Esophagus muscularis mucosa (tissue), 4 donors: ENCODE results near the gene SLAIN1. TPM values are rescaled to one million over a fixed set of nuclear protein-coding genes. Genes with fewer than 3 reads are reported as not detected.
A peak's percentile ranks its signal among the peaks of the same experiment; 100 is the strongest.

ENCODE experiments used
- DNase-seq: peaks from one replicate; pipeline ENCODE4 v3.0.0-alpha.2; 2017; ENCODE audit errors: extremely low spot score
- H3K27ac ChIP-seq, 4 donors: fragments of 200-600 bp; sonication (generic); replicated peaks in 1 of 4; 1 replicate in 3 of 4; 2 replicates in 1 of 4; pipeline ENCODE4 v1.5.1; 2016 to 2019; ENCODE audit warnings: mild to moderate bottlenecking in 1 of 4
- H3K27me3 ChIP-seq, 4 donors: fragments of 200-600 bp; sonication (generic); one replicate each; pipeline versions ENCODE4 v1.5.1 to v1.6.0; 2016 to 2019
- H3K36me3 ChIP-seq, 4 donors: fragments of 200-600 bp; sonication (generic); one replicate each; pipeline ENCODE4 v1.5.1; 2016 to 2019
- H3K4me1 ChIP-seq, 4 donors: fragments of 200-600 bp; sonication (generic); one replicate each; pipeline ENCODE4 v1.5.1; 2016 to 2019
- H3K4me3 ChIP-seq, 4 donors: fragments of 200-600 bp; sonication (generic); 1 replicate in 2 of 4; 2 replicates in 2 of 4; pipeline ENCODE4 v1.5.1; 2016 to 2019; ENCODE audit warnings: mild to moderate bottlenecking in 4 of 4, moderate library complexity in 1 of 4
- H3K9me3 ChIP-seq, 4 donors: fragments of 200-600 bp; sonication (generic); 1 replicate in 3 of 4; 2 replicates in 1 of 4; pipeline ENCODE4 v1.5.1; 2016 to 2019
- EP300 ChIP-seq: sonication (generic); formaldehyde crosslinking; IDR thresholded peaks from one replicate; pipeline ENCODE4 v1.6.1; 2017; ENCODE audit warnings: antibody characterized with exemption
- POLR2A ChIP-seq: fragments of 450-650 bp; IDR thresholded peaks from one replicate; pipeline ENCODE4 v1.6.1; 2017; ENCODE audit warnings: antibody characterized with exemption, moderate library complexity, mild to moderate bottlenecking, low read depth
- POLR2AphosphoS5 ChIP-seq, 2 donors: sonication (generic); formaldehyde crosslinking; IDR thresholded peaks; one replicate each; pipeline ENCODE4 v1.6.1; 2017; ENCODE audit warnings: antibody characterized with exemption in 2 of 2
- WGBS: methylation state at CpG from one replicate; pipeline ENCODE4 v1.1.5; 2018; 5-methylcytosine and 5-hydroxymethylcytosine counted together
- intact Hi-C: fragments of 100-400 bp; cut with DNase I; formaldehyde crosslinking; loops from one replicate; pipeline ENCODE4 v1.15.1; 2023
- total RNA-seq, 4 donors: library from RNA; depleted of rRNA; stranded (reverse); fragments of >200 nt; gene quantifications; one replicate each; pipeline versions ENCODE4 v1.1.0 to v1.2.1, GENCODE V29; 2016
- TF ChIP-seq, protein P1 (sequence below), 3 experiments: fragments of 200-600 bp in 2 of 3; fragments of 450-650 bp in 1 of 3; sonication (generic) in 2 of 3; IDR thresholded peaks; one replicate each; pipeline ENCODE4 v1.5.1; 2017 to 2019; ENCODE audit warnings: antibody characterized with exemption in 3 of 3, mild to moderate bottlenecking in 2 of 3, moderate library complexity in 1 of 3

The SLAIN1 gene
- total RNA-seq, 4 donors from 2014 or later, result 7.1 to 12.3 (median 9.7) TPM

- Histone ChIP-seq H3K36me3 (no peaks in the 10 kb centered on the region), H3K4me1 (peaks cover 2 to 26% (median 21%) of the 10 kb centered on the region in 4 donors), H3K27me3 (peaks cover 0 to 8% (median 0%) of the 10 kb centered on the region in 4 donors), H3K4me3 (no peak overlapping the region), H3K9me3 (no peaks in the 10 kb centered on the region), H3K27ac (no peak overlapping the region)
- no peak for DNase-seq
- intact Hi-C loops, result loop anchor here (10.0 kb wide), 1 partner anchor 369 kb away; the partner anchor contains the start of gene MYCBP2
- WGBS, result 84% methylated on average over 2 of the region's 2 CpGs
- TF ChIP-seq, protein P1, sequence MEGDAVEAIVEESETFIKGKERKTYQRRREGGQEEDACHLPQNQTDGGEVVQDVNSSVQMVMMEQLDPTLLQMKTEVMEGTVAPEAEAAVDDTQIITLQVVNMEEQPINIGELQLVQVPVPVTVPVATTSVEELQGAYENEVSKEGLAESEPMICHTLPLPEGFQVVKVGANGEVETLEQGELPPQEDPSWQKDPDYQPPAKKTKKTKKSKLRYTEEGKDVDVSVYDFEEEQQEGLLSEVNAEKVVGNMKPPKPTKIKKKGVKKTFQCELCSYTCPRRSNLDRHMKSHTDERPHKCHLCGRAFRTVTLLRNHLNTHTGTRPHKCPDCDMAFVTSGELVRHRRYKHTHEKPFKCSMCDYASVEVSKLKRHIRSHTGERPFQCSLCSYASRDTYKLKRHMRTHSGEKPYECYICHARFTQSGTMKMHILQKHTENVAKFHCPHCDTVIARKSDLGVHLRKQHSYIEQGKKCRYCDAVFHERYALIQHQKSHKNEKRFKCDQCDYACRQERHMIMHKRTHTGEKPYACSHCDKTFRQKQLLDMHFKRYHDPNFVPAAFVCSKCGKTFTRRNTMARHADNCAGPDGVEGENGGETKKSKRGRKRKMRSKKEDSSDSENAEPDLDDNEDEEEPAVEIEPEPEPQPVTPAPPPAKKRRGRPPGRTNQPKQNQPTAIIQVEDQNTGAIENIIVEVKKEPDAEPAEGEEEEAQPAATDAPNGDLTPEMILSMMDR (IDR thresholded peaks at IDR 0.05), result no peak
- TF ChIP-seq POLR2AphosphoS5 (IDR thresholded peaks at IDR 0.05) (no peak), EP300 (no peak), POLR2A (no peak)
Observed at GRCh38 chr13:77693449-77693940, 4.0 kb upstream of the SLAIN1 start.

- Histone ChIP-seq H3K9me3 (no peaks in the 10 kb centered on the region), H3K27me3 (peaks cover 0 to 10% (median 0%) of the 10 kb centered on the region in 4 donors), H3K4me3 (peak overlapping the region; percentile 1 to 85 (median 74)), H3K4me1 (peaks cover 15 to 40% (median 33%) of the 10 kb centered on the region in 4 donors), H3K27ac (peak overlapping the region in 2 of 4 donors; percentile 68 to 73), H3K36me3 (no peaks in the 10 kb centered on the region)
- TF ChIP-seq EP300 (no peak), POLR2A (no peak), POLR2AphosphoS5 (IDR thresholded peaks at IDR 0.05) (no peak)
- TF ChIP-seq, protein P1 (IDR thresholded peaks at IDR 0.05), result no peak
- WGBS, result 22% methylated on average over 9 of the region's 9 CpGs
- DNase-seq, result no peak
- intact Hi-C loops, result loop anchor here (10.0 kb wide), 1 partner anchor 371 kb away; the partner anchor contains the start of gene MYCBP2
Observed at GRCh38 chr13:77696006-77696878, 1.2 kb upstream of the SLAIN1 start.

- peaks cover 15 to 40% (median 33%) of the 10 kb centered on the region in 4 donors for H3K4me1 ChIP-seq
- TF ChIP-seq POLR2A (no peak), EP300 (no peak), POLR2AphosphoS5 (IDR thresholded peaks at IDR 0.05) (no peak)
- TF ChIP-seq, protein P1 (IDR thresholded peaks at IDR 0.05), result no peak
- WGBS, result 41% methylated on average over 3 of the region's 3 CpGs
- peak overlapping the region; percentile 56 to 75 (median 70) for H3K27ac ChIP-seq
- no peak for DNase-seq
- H3K9me3 ChIP-seq, result no peaks in the 10 kb centered on the region
- H3K36me3 ChIP-seq, result no peaks in the 10 kb centered on the region
- H3K4me3 ChIP-seq, result peak overlapping the region; percentile 70 to 85 (median 82)
- peaks cover 0 to 10% (median 0%) of the 10 kb centered on the region in 4 donors for H3K27me3 ChIP-seq
- intact Hi-C loops, result loop anchor here (10.0 kb wide), 1 partner anchor 372 kb away; the partner anchor contains the start of gene MYCBP2
Observed at GRCh38 chr13:77696879-77697216, 639 bp upstream of the SLAIN1 start.

GRCh38 chr13:77698201-77699058, 943 bp downstream of the SLAIN1 start:
- H3K27me3 ChIP-seq, result peaks cover 0 to 10% (median 0%) of the 10 kb centered on the region in 4 donors
- no peak for DNase-seq
- H3K4me3 ChIP-seq, result peak overlapping the region; percentile 70 to 85 (median 82)
- intact Hi-C loops, result loop anchor here (10.0 kb wide), 1 partner anchor 374 kb away; the partner anchor contains the start of gene MYCBP2
- H3K9me3 ChIP-seq, result no peaks in the 10 kb centered on the region
- H3K36me3 ChIP-seq, result no peaks in the 10 kb centered on the region
- TF ChIP-seq, protein P1 (IDR thresholded peaks at IDR 0.05), result no peak
- peak in 1 of 2 donors; percentile 16 for TF ChIP-seq POLR2AphosphoS5 (IDR thresholded peaks at IDR 0.05)
- TF ChIP-seq POLR2A, result no peak
- no peak for TF ChIP-seq EP300
- 0% methylated on average over 16 of the region's 75 CpGs for WGBS
- H3K4me1 ChIP-seq, result peaks cover 15 to 40% (median 33%) of the 10 kb centered on the region in 4 donors
- peak overlapping the region in 3 of 4 donors; percentile 39 to 68 (median 51) for H3K27ac ChIP-seq
